Measurements from ENCODE around the gene CKMT1B.
"Not testable (repeated sequence)": the region's sequence is repeated elsewhere in the genome, so short reads cannot be mapped to it uniquely, and the experiment has no call there.

The CKMT1B gene

DNA sequence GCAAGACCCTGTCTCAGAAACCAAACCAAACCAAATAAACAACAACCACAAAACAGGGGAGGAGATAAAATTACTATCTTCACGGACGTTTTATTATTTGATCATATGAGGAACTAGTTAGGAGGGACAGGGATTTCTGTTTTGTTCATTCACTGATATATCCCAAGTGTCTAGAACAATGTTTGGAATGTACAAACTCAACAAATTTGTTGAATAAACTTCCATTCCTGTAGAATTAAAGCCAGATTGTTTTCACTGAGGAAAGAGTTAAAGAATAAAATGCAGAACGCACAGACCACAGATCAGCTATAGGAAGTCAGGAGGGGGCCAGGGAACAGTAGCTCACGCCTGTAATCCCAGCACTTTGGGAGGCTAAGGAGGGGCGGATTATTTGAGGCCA lies 31.3 kb downstream of the CKMT1B start:
- H3K27ac ChIP-seq = no peak overlapping the region
- no peak for DNase-seq (ENCODE audit: low read depth, low spot score)

DNA sequence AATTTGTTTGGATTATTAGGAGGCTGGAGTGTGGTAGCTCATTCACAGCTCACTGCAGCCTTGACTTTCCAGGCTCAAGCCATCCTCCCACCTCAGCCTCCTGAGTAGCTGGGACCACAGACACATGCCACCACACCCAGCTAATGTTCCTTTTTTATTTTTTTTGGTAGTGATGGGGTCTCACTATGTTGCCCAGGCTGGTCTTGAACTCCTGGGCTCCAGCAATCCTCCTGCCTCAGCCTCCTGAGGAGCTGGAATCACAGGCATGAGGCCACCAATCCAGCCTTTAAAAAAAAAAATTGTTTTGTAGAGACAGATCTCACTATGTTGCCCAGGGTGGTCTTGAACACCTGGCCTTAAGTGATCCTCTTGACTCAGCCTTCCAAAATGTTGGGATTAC lies 33.1 kb downstream of the CKMT1B start:
- not testable (repeated sequence) for DNase-seq (ENCODE audit: low read depth, low spot score); H3K27ac ChIP-seq

- not testable (repeated sequence) for DNase-seq (ENCODE audit: low read depth, low spot score); H3K27ac ChIP-seq
These were observed 44.8 kb downstream of the CKMT1B start for GRCh38 chr15:43638464-43639204.

Data from epithelial cell of prostate (primary cell).